ENCODE measurements around the gene SEMA4D.
A peak's percentile ranks its signal among the peaks of the same experiment; 100 is the strongest.

Gene SEMA4D

GRCh38 chr9:89498852-89499480, 1.1 kb upstream of the SEMA4D start:
- Mint-ChIP-seq H3K4me3 (peak overlapping the region; percentile 85 to 90 (median 89)), H3K36me3 (ENCODE audit: low read depth) (no peaks in the 10 kb centered on the region), H3K4me1 (peaks cover 13% of the 10 kb centered on the region), H3K27me3 (ENCODE audit: low read depth) (no peaks in the 10 kb centered on the region), H3K27ac (peak overlapping the region in 2 of 3 experiments; percentile 23 to 55), H3K9me3 (no peaks in the 10 kb centered on the region)
- no peak for TF ChIP-seq CTCF (IDR thresholded peaks at IDR 0.05; ENCODE audit: unreplicated experiment in 3 of 3)

DNA sequence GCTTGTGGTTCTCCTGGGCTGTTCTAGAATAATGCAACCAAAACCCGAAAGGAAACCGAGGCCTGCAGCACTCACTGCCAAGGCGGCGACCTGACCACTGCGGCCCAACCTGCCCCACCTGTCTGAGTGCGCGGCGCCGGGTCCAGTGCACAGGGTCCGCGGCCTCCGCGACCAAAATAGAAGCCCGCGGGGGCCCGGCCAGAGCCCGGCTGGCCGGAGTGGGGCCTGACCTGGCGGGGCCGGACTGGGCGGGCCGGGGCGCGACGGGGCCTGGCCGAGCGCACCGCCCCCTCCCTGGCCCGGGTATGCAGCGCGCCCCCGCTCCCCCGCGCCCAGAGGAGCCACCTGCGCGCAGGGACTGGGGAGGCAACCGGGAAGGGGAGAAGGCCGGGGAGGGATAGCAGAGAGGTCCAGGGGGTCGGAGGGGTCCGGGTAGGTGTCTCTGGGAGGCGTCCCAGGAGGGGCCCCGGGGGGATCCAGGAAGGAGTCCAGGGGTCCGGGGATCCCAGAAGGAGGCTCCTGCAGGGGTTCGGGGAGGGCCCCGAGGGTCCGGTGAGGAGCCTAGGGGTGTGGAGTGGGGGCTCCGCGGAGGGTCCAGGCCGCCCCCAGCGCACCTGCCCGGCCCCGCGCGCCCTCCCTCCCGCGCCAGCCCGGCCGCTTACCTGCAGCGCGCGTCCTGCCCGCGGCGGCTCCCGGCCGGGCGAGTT, 503 bp downstream of the SEMA4D start:
- Mint-ChIP-seq H3K27ac (peak overlapping the region; percentile 35 to 90 (median 60)), H3K36me3 (ENCODE audit: low read depth) (no peaks in the 10 kb centered on the region), H3K4me1 (peaks cover 20% of the 10 kb centered on the region), H3K9me3 (no peaks in the 10 kb centered on the region), H3K4me3 (peak overlapping the region; percentile 80 to 83 (median 83)), H3K27me3 (ENCODE audit: low read depth) (no peaks in the 10 kb centered on the region)
- TF ChIP-seq CTCF (IDR thresholded peaks at IDR 0.05; ENCODE audit: unreplicated experiment in 3 of 3), result no peak

DNA sequence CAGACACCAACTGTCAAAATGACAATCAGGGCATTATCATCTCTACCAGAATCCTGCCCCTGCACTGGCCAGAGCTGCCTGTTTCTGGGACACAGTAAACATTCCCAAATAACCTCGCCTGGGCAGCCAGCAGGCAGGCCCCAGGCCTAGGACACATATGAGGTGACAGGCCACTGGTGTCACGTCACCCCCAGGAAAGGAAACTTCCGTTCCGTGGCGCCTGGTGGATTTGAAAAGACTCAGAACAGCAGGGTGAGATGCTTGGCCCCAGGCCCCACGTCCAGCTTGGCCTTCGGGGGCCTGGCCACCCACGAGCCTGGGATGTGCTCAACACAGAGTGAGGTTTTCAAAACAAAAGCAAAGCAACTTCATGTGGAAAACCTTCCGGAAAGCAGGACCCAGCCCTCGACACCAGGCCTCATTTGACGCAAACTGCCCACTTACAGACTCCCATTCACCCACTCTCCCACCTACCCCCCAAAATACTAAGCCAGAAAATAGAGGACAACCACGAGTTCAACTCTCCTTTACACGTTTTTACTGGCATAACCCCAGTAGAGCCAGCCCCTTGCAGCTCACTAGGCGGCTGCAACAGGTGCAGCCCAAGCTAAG, 1.2 kb downstream of the SEMA4D start:
- no peaks in the 10 kb centered on the region for H3K9me3 Mint-ChIP-seq
- peaks cover 20% of the 10 kb centered on the region for H3K4me1 Mint-ChIP-seq
- H3K27me3 Mint-ChIP-seq (ENCODE audit: low read depth), result no peaks in the 10 kb centered on the region
- peak overlapping the region; percentile 80 to 83 (median 83) for H3K4me3 Mint-ChIP-seq
- no peak for TF ChIP-seq CTCF (IDR thresholded peaks at IDR 0.05; ENCODE audit: unreplicated experiment in 3 of 3)
- H3K36me3 Mint-ChIP-seq (ENCODE audit: low read depth), result no peaks in the 10 kb centered on the region
- H3K27ac Mint-ChIP-seq, result peak overlapping the region; percentile 35 to 90 (median 64)

GRCh38 chr9:89495824-89496560, 1.9 kb downstream of the SEMA4D start:
- Mint-ChIP-seq H3K27me3 (ENCODE audit: low read depth) (no peaks in the 10 kb centered on the region), H3K9me3 (no peaks in the 10 kb centered on the region), H3K4me3 (peak overlapping the region; percentile 80 to 83 (median 83)), H3K36me3 (ENCODE audit: low read depth) (no peaks in the 10 kb centered on the region), H3K27ac (peak overlapping the region; percentile 35 to 90 (median 64)), H3K4me1 (peaks cover 20% of the 10 kb centered on the region)
- no peak for TF ChIP-seq CTCF (IDR thresholded peaks at IDR 0.05; ENCODE audit: unreplicated experiment in 3 of 3)

DNA sequence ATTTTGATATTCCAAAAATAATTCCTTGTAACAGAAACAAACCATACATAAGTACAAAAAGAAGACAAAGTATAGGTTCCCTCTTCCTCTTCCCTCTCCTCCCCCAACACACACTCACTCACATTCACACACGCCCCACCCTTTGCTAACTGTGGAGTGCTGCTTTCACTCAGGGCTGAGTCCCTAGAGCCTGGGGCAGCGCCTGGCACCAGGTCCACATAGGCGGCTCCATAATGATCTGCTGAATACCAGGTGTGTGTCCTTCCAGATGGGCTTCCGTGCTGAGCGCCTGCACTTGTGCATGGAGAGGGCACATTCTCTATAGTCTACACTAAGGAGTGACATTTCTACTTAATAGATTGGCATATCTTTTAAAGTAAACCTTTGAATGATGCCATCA, 3.7 kb downstream of the SEMA4D start:
- no peak for TF ChIP-seq CTCF (IDR thresholded peaks at IDR 0.05; ENCODE audit: unreplicated experiment in 3 of 3)
- H3K4me1 Mint-ChIP-seq, result peaks cover 30% of the 10 kb centered on the region
- H3K27me3 Mint-ChIP-seq (ENCODE audit: low read depth), result no peaks in the 10 kb centered on the region
- H3K36me3 Mint-ChIP-seq (ENCODE audit: low read depth), result peaks cover 3% of the 10 kb centered on the region
- H3K4me3 Mint-ChIP-seq, result peak overlapping the region in 2 of 3 experiments; percentile 0 to 32
- H3K9me3 Mint-ChIP-seq, result peaks cover 2% of the 10 kb centered on the region
- H3K27ac Mint-ChIP-seq, result peak overlapping the region in 1 of 3 experiments; percentile 90
